Testis (tissue), 2 donors: ENCODE results near the gene IL3.

Experiments used
- POLR2A ChIP-seq: fragments of 450-650 bp; IDR thresholded peaks from one replicate; pipeline ENCODE4 v1.6.1; 2017; ENCODE audit warnings: antibody characterized with exemption, mild to moderate bottlenecking, moderate library complexity
- TF ChIP-seq, protein P1 (sequence below), 3 experiments: fragments of 450-650 bp in 2 of 3; fragments of 200-600 bp in 1 of 3; sonication (generic) in 1 of 3; IDR thresholded peaks; one replicate each; pipeline ENCODE4 v1.5.1; 2016 to 2019; ENCODE audit warnings: antibody characterized with exemption in 3 of 3, mild to moderate bottlenecking in 2 of 3, moderate library complexity in 1 of 3

DNA sequence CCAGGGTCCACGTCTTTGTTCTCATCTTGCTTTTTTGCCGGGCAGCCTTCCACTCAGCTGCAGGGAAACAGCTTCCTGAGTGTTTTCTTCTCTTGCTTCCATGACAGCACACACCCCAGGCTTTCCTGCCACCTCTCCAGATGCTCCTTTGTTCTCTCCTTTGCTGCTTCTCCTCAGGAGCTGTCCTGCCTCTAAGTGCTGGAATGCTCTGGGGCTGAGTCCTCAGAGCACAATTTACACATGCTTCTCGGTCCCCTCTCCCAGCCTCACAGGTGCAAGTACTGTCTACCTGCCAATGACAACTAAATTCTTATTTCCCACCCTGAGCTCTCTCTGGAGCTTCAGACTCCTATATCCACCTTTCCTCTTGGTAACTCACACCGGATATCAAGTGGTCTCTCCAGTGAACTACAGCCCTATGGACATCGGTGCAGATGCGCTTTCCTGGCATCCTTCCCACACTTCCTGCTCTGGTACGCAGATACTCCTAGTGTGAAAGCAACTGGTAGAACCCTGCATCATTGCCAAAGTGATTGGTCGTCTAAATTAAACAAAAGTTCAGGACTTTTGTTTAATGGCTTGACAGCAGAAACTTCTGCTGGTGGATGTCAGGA, 35.6 kb upstream of the IL3 start:
- TF ChIP-seq POLR2A: no peak
- TF ChIP-seq, protein P1, sequence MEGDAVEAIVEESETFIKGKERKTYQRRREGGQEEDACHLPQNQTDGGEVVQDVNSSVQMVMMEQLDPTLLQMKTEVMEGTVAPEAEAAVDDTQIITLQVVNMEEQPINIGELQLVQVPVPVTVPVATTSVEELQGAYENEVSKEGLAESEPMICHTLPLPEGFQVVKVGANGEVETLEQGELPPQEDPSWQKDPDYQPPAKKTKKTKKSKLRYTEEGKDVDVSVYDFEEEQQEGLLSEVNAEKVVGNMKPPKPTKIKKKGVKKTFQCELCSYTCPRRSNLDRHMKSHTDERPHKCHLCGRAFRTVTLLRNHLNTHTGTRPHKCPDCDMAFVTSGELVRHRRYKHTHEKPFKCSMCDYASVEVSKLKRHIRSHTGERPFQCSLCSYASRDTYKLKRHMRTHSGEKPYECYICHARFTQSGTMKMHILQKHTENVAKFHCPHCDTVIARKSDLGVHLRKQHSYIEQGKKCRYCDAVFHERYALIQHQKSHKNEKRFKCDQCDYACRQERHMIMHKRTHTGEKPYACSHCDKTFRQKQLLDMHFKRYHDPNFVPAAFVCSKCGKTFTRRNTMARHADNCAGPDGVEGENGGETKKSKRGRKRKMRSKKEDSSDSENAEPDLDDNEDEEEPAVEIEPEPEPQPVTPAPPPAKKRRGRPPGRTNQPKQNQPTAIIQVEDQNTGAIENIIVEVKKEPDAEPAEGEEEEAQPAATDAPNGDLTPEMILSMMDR (IDR thresholded peaks at IDR 0.05): no peak
